Measurements from ENCODE around the gene PPM1D. TPM values are rescaled to one million over a fixed set of nuclear protein-coding genes. Genes with fewer than 3 reads are reported as not detected.

PPM1D gene
- total RNA-seq, 1 donor from 2014 or later: 13.1 TPM

DNA sequence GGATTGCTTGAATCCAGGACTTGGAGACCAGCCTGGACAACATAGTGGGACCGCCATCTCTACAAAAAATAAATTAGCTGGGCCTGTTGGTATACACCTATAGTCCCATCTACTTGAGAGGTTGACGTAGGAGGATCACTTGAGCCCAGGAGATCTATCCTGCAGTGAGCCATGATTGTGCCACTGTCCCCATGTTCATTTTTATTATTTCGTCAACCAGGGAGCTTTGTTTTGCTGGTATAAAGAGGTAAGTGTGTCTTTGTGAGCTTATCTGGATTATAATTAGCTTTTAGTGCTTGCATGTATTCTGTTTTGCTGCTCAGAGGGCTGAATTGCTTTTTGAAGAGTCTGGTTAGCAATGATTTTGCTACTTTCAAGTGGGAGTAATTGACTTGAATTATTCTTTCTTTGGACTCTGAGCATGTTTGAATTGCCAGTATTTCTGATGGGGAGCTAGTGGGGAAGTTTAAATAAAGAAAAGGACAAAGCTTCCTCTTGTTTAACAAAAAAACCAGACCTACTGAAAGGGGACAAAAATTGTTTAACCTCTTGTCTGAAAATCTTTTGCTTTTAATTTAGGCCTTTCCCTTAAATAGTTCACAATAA is 46.0 kb downstream of the PPM1D start:
- Mint-ChIP-seq H3K36me3 (ENCODE audit: low read depth) (peaks cover 14% of the 10 kb centered on the region), H3K9me3 (ENCODE audit: low read depth) (no peaks in the 10 kb centered on the region), H3K4me3 (ENCODE audit: unreplicated experiment) (no peak overlapping the region), H3K27ac (ENCODE audit: unreplicated experiment) (no peak overlapping the region), H3K4me1 (ENCODE audit: low read depth) (peaks cover 7% of the 10 kb centered on the region), H3K27me3 (ENCODE audit: low read depth) (no peaks in the 10 kb centered on the region)
- no peak for DNase-seq (ENCODE audit: low spot score)
- TF ChIP-seq, protein P1, sequence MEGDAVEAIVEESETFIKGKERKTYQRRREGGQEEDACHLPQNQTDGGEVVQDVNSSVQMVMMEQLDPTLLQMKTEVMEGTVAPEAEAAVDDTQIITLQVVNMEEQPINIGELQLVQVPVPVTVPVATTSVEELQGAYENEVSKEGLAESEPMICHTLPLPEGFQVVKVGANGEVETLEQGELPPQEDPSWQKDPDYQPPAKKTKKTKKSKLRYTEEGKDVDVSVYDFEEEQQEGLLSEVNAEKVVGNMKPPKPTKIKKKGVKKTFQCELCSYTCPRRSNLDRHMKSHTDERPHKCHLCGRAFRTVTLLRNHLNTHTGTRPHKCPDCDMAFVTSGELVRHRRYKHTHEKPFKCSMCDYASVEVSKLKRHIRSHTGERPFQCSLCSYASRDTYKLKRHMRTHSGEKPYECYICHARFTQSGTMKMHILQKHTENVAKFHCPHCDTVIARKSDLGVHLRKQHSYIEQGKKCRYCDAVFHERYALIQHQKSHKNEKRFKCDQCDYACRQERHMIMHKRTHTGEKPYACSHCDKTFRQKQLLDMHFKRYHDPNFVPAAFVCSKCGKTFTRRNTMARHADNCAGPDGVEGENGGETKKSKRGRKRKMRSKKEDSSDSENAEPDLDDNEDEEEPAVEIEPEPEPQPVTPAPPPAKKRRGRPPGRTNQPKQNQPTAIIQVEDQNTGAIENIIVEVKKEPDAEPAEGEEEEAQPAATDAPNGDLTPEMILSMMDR (IDR thresholded peaks at IDR 0.05): no peak

DNA sequence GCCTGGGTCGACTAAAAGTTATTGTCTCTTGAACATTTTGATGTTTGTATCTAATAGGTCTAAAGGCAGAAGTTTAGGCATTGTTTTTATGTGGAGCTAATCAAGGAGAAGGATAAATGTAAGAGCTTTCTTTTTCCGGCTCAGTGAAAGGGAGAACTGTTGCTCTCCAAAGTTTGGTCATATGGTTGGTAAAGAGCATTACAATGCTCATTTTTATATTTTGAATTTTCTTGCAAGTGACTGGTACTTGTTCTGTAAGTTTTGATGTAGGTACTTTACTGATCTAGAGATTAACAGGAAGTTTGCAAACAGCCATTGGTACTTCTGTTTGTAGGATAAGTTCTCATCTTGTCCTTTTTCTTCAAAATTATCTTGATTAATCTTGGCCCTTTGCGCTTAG is 46.7 kb downstream of the PPM1D start:
- H3K4me1 Mint-ChIP-seq (ENCODE audit: low read depth): peaks cover 4% of the 10 kb centered on the region
- no peaks in the 10 kb centered on the region for H3K9me3 Mint-ChIP-seq (ENCODE audit: low read depth)
- no peak overlapping the region for H3K27ac Mint-ChIP-seq (ENCODE audit: unreplicated experiment)
- no peak for DNase-seq (ENCODE audit: low spot score)
- H3K27me3 Mint-ChIP-seq (ENCODE audit: low read depth): no peaks in the 10 kb centered on the region
- H3K36me3 Mint-ChIP-seq (ENCODE audit: low read depth): peaks cover 14% of the 10 kb centered on the region
- TF ChIP-seq, protein P1 (IDR thresholded peaks at IDR 0.05): no peak
- H3K4me3 Mint-ChIP-seq (ENCODE audit: unreplicated experiment): no peak overlapping the region

DNA sequence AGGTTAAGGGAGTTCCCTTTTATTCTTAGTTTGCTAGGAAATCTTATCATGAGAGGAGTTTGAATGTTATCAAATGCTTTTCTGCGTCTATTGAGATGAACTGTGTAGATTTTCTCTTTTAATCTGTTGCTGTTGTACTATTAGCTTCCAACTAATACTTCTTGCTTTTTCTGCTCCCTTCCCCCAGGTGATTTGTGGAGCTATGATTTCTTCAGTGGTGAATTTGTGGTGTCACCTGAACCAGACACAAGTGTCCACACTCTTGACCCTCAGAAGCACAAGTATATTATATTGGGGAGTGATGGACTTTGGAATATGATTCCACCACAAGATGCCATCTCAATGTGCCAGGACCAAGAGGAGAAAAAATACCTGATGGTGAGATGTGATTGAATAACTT is 47.7 kb downstream of the PPM1D start:
- Mint-ChIP-seq H3K4me3 (ENCODE audit: unreplicated experiment) (no peak overlapping the region), H3K9me3 (ENCODE audit: low read depth) (no peaks in the 10 kb centered on the region), H3K27ac (ENCODE audit: unreplicated experiment) (no peak overlapping the region), H3K4me1 (ENCODE audit: low read depth) (no peaks in the 10 kb centered on the region), H3K36me3 (ENCODE audit: low read depth) (peaks cover 14% of the 10 kb centered on the region), H3K27me3 (ENCODE audit: low read depth) (no peaks in the 10 kb centered on the region)
- TF ChIP-seq, protein P1 (IDR thresholded peaks at IDR 0.05): no peak
- DNase-seq (ENCODE audit: low spot score): no peak

DNA sequence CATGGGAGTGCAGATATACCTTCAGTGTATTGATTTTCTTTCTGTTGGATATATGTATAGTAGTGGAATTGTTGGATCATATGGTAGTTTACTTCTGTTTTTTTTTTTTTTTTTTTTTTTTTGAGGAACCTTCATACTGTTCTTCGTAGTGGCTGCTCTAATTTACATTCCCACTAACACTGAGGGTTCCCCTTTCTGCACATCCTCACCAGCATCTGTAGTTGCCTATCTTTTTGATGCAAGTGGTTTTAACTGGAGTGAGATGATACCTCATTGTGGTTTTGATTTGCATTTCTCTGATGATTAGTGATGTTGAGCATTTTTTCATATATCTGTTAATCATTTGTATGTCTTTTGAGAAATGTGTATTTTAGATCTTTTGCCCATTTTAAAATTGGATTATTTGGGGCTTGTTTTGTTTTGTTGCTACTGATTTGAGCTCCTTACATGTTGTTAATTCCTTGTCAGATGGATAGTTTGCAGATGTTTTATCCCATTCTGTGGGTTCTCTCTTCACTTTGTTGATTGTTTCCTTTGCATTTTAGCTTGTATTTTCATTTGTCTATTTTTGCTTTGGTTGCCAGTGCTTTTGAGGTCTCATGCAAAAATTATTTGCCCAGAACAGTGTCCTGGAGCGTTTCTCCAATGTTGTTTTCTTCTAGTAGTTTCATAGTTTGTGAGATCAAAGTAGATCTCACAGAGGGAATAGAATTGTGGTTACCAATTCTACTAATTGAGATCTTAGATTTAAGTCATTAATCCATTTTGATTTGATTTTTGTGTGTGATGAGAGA is 52.7 kb downstream of the PPM1D start:
- H3K27me3 Mint-ChIP-seq (ENCODE audit: low read depth): no peaks in the 10 kb centered on the region
- no peak overlapping the region for H3K27ac Mint-ChIP-seq (ENCODE audit: unreplicated experiment)
- peaks cover 18% of the 10 kb centered on the region for H3K36me3 Mint-ChIP-seq (ENCODE audit: low read depth)
- no peak for DNase-seq (ENCODE audit: low spot score)
- peaks cover 10% of the 10 kb centered on the region for H3K4me1 Mint-ChIP-seq (ENCODE audit: low read depth)
- H3K9me3 Mint-ChIP-seq (ENCODE audit: low read depth): no peaks in the 10 kb centered on the region
- TF ChIP-seq, protein P1 (IDR thresholded peaks at IDR 0.05): no peak
- H3K4me3 Mint-ChIP-seq (ENCODE audit: unreplicated experiment): no peak overlapping the region

DNA sequence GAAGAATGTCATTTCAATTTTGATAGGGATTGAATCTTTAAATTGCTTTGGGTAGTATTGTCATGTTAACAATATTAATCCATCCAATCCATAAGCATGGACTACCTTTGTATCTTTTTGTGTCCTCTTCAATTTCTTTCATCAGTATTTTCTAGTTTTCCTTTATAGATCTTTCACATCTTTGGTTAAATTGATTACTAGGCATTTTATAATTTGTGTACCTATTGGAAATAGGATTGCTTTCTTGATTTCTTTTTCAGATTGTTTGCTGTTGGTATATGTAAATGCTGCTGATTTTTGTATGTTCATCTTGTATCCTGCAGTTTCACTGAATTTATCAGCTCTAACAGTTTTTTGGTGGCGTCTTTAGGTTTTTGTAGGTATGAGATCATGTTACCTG is 53.6 kb downstream of the PPM1D start:
- Mint-ChIP-seq H3K27me3 (ENCODE audit: low read depth) (no peaks in the 10 kb centered on the region), H3K9me3 (ENCODE audit: low read depth) (no peaks in the 10 kb centered on the region), H3K4me1 (ENCODE audit: low read depth) (peaks cover 10% of the 10 kb centered on the region), H3K4me3 (ENCODE audit: unreplicated experiment) (no peak overlapping the region), H3K36me3 (ENCODE audit: low read depth) (peaks cover 13% of the 10 kb centered on the region), H3K27ac (ENCODE audit: unreplicated experiment) (no peak overlapping the region)
- TF ChIP-seq, protein P1 (IDR thresholded peaks at IDR 0.05): no peak
- DNase-seq (ENCODE audit: low spot score): no peak

Measured in chondrocyte (in vitro differentiated cells).